ENCODE measurements around the gene CLDN5.

GRCh38 chr22:19522881-19523239 is 1.4 kb downstream of the CLDN5 start:
- no peak for TF ChIP-seq CTCF (IDR thresholded peaks at IDR 0.05)
- TF ChIP-seq POLR2A (IDR thresholded peaks at IDR 0.05): no peak
- no peak for TF ChIP-seq POLR2AphosphoS5 (IDR thresholded peaks at IDR 0.05)
